H9 (cell line): ENCODE measurements around the gene THPO. TPM values are rescaled to one million over a fixed set of nuclear protein-coding genes. Genes with fewer than 3 reads are reported as not detected.

Experiments
- DNase-seq: peaks from one replicate; pipeline ENCODE4 v3.0.0-alpha.2; 2017
- H2AFZ ChIP-seq: one replicate; pipeline ENCODE4 v1.6.1; 2013; ENCODE audit warnings: mild to moderate bottlenecking, low read length, control low read depth, moderate library complexity
- H2AK5ac ChIP-seq: 2 replicates; pipeline ENCODE4 v1.6.1; 2013; ENCODE audit warnings: low read length, control low read depth, mixed read lengths; ENCODE audit not compliant: insufficient read length
- H2BK120ac ChIP-seq: one replicate; pipeline ENCODE4 v1.6.1; 2013; ENCODE audit warnings: low read depth, mild to moderate bottlenecking, low read length, control low read depth, inconsistent platforms; ENCODE audit not compliant: poor library complexity, severe bottlenecking
- H2BK12ac ChIP-seq: 2 replicates; pipeline ENCODE4 v1.6.1; 2013; ENCODE audit warnings: low read length, control low read depth, mixed read lengths, low read depth; ENCODE audit not compliant: insufficient read length
- H2BK15ac ChIP-seq: 2 replicates; pipeline ENCODE4 v1.6.1; 2013; ENCODE audit warnings: low read depth, low read length, control low read depth
- H2BK20ac ChIP-seq: one replicate; pipeline ENCODE4 v1.6.1; 2013; ENCODE audit warnings: low read depth, mild to moderate bottlenecking, low read length, control low read depth, inconsistent platforms; ENCODE audit not compliant: poor library complexity, severe bottlenecking
- H2BK5ac ChIP-seq: 2 replicates; pipeline ENCODE4 v1.6.1; 2013; ENCODE audit warnings: low read length, control low read depth, mixed read lengths; ENCODE audit not compliant: insufficient read length
- H3K14ac ChIP-seq: 2 replicates; pipeline ENCODE4 v1.6.1; 2013; ENCODE audit warnings: low read length, control low read depth; ENCODE audit not compliant: insufficient read depth
- H3K18ac ChIP-seq: 2 replicates; pipeline ENCODE4 v1.6.1; 2013; ENCODE audit warnings: low read depth, mild to moderate bottlenecking, mixed read lengths, low read length, control low read depth; ENCODE audit not compliant: insufficient read length
- H3K23ac ChIP-seq: 2 replicates; pipeline ENCODE4 v1.6.1; 2013; ENCODE audit warnings: low read length, control low read depth, mixed read lengths, low read depth; ENCODE audit not compliant: insufficient read length
- H3K23me2 ChIP-seq: 2 replicates; pipeline ENCODE4 v1.6.1; 2013; ENCODE audit warnings: low read depth, mild to moderate bottlenecking, mixed read lengths, low read length, control low read depth; ENCODE audit not compliant: insufficient read length, poor library complexity, severe bottlenecking
- H3K27ac ChIP-seq: 2 replicates; pipeline ENCODE4 v1.5.1; 2013; ENCODE audit warnings: low read length, control low read depth, mixed read lengths, low read depth; ENCODE audit not compliant: insufficient read length
- H3K27me3 ChIP-seq: 2 replicates; pipeline ENCODE4 v1.6.1; 2013; ENCODE audit warnings: low read length, control low read depth, inconsistent platforms; ENCODE audit not compliant: insufficient read depth
- H3K4ac ChIP-seq: 2 replicates; pipeline ENCODE4 v1.6.1; 2013; ENCODE audit warnings: low read depth, mild to moderate bottlenecking, control low read depth, inconsistent platforms, low read length, moderate library complexity
- H3K4me1 ChIP-seq: 2 replicates; pipeline ENCODE4 v1.6.1; 2013; ENCODE audit warnings: low read length, control low read depth, inconsistent platforms; ENCODE audit not compliant: insufficient read depth
- H3K4me2 ChIP-seq: 2 replicates; pipeline ENCODE4 v1.6.1; 2013; ENCODE audit warnings: low read length, control low read depth, mixed read lengths; ENCODE audit not compliant: insufficient read length, insufficient read depth
- H3K56ac ChIP-seq: 2 replicates; pipeline ENCODE4 v1.6.1; 2013; ENCODE audit warnings: low read depth, mild to moderate bottlenecking, mixed read lengths, low read length, control low read depth; ENCODE audit not compliant: insufficient read length
- H3K79me1 ChIP-seq: 2 replicates; pipeline ENCODE4 v1.6.1; 2013; ENCODE audit warnings: low read depth, mild to moderate bottlenecking, moderate library complexity, low read length, control low read depth, inconsistent platforms; ENCODE audit not compliant: insufficient read depth, poor library complexity, severe bottlenecking
- H3K79me2 ChIP-seq: 2 replicates; pipeline ENCODE4 v1.6.1; 2013; ENCODE audit warnings: low read length, control low read depth, inconsistent platforms; ENCODE audit not compliant: insufficient read depth
- H3K9ac ChIP-seq: 2 replicates; pipeline ENCODE4 v1.6.1; 2013; ENCODE audit warnings: low read length, control low read depth, mixed read lengths; ENCODE audit not compliant: insufficient read length; ENCODE audit errors: extremely low read depth
- H3K9me3 ChIP-seq: one replicate; pipeline ENCODE4 v1.6.1; 2013; ENCODE audit warnings: low read depth, low read length, inconsistent platforms; ENCODE audit not compliant: control insufficient read depth
- H3T11ph ChIP-seq: one replicate; pipeline ENCODE4 v1.6.1; 2013; ENCODE audit warnings: mild to moderate bottlenecking, low read length, control low read depth, inconsistent platforms
- H4K20me1 ChIP-seq: one replicate; pipeline ENCODE4 v1.6.1; 2013; ENCODE audit not compliant: control insufficient read depth, insufficient read length, insufficient read depth
- H4K5ac ChIP-seq: 2 replicates; pipeline ENCODE4 v1.6.1; 2013; ENCODE audit warnings: low read depth, mild to moderate bottlenecking, mixed read lengths, low read length, control low read depth; ENCODE audit not compliant: insufficient read length
- H4K8ac ChIP-seq: replicated peaks from 2 replicates; pipeline ENCODE4 v1.6.1; 2013; ENCODE audit warnings: low read length, control low read depth, mixed read lengths, low read depth; ENCODE audit not compliant: insufficient read length
- H4K91ac ChIP-seq: 2 replicates; pipeline ENCODE4 v1.6.1; 2013; ENCODE audit warnings: low read depth, mild to moderate bottlenecking, moderate library complexity, mixed read lengths, low read length, control low read depth; ENCODE audit not compliant: insufficient read length
- H3K27ac Mint-ChIP-seq, 3 experiments: 2 replicates in 2 of 3; 3 replicates in 1 of 3; pipeline ENCODE4 v1.8.0; 2020 to 2021; ENCODE audit warnings: mixed read lengths in 3 of 3, mild to moderate bottlenecking in 1 of 3, moderate library complexity in 1 of 3
- H3K27me3 Mint-ChIP-seq: 2 replicates; pipeline ENCODE4 v1.8.0; 2021; ENCODE audit warnings: low read depth, mild to moderate bottlenecking, moderate library complexity, mixed read lengths
- H3K36me3 Mint-ChIP-seq, 3 experiments: 2 replicates in 2 of 3; 3 replicates in 1 of 3; pipeline ENCODE4 v1.8.0; 2020 to 2021; ENCODE audit warnings: low read depth in 3 of 3, mixed read lengths in 3 of 3; ENCODE audit not compliant: insufficient read depth in 1 of 3
- H3K4me1 Mint-ChIP-seq, 2 experiments: 2 replicates each; pipeline ENCODE4 v1.8.0; 2020; ENCODE audit warnings: mixed read lengths in 2 of 2
- H3K4me3 Mint-ChIP-seq, 2 experiments: 2 replicates in 1 of 2; 3 replicates in 1 of 2; pipeline ENCODE4 v1.8.0; 2020 to 2021; ENCODE audit warnings: mild to moderate bottlenecking in 2 of 2, mixed read lengths in 2 of 2, moderate library complexity in 1 of 2
- H3K9me3 Mint-ChIP-seq, 2 experiments: 2 replicates in 1 of 2; 3 replicates in 1 of 2; pipeline ENCODE4 v1.8.0; 2020; ENCODE audit warnings: mild to moderate bottlenecking in 2 of 2, mixed read lengths in 2 of 2, moderate library complexity in 1 of 2
- CTCF ChIP-seq: fragments of 200-600 bp; sonication (generic); conservative IDR thresholded peaks from 3 replicates; pipeline ENCODE4 v1.8.0; 2021; ENCODE audit warnings: antibody characterized with exemption, mild to moderate bottlenecking
- whole genome bisulfite sequencing: extraction: QIAGEN DNeasy Blood & Tissue Kit; methylation state at CpG from one replicate; pipeline ENCODE4 v1.1.7; 2013; ENCODE audit warnings: missing lambda C conversion rate, low lambda C conversion rate, mixed read lengths; ENCODE audit not compliant: insufficient read length; ENCODE audit errors: extremely low coverage; 5-methylcytosine and 5-hydroxymethylcytosine counted together
- total RNA-seq: library from RNA; stranded (reverse); gene quantifications from 2 replicates; pipeline ENCODE4 v1.2.1, GENCODE V29; 2021

The THPO gene
- total RNA-seq, 1 experiment from 2014 or later: 0.85 TPM

GRCh38 chr3:184339001-184339400, 39.0 kb downstream of the THPO start:
- no peaks in the 10 kb centered on the region; the same call in 1 of the 2 replicates for H3K27me3 Mint-ChIP-seq
- H3K27me3 ChIP-seq: no peaks in the 10 kb centered on the region
- H3K79me2 ChIP-seq: no peaks in the 10 kb centered on the region
- peaks cover 4% of the 10 kb centered on the region for H4K20me1 ChIP-seq
- no peak overlapping the region for H2BK15ac ChIP-seq
- H3K4me1 ChIP-seq: no peaks in the 10 kb centered on the region
- H3K27ac Mint-ChIP-seq: peak overlapping the region in 2 of 3 experiments; percentile 79 to 91; a peak in 3 of 7 replicates
- no peak for TF ChIP-seq CTCF
- no peak overlapping the region for H3T11ph ChIP-seq
- H3K23me2 ChIP-seq: peaks cover 10% of the 10 kb centered on the region
- no peak overlapping the region for H2BK5ac ChIP-seq
- no peak overlapping the region for H2BK20ac ChIP-seq
- H3K4me2 ChIP-seq: no peak overlapping the region
- H3K36me3 Mint-ChIP-seq: peaks cover 15 to 40% (median 23%) of the 10 kb centered on the region in 3 experiments
- no peak overlapping the region for H3K4ac ChIP-seq
- no peak for DNase-seq
- no peak overlapping the region for H2BK12ac ChIP-seq
- H4K8ac ChIP-seq: no peak overlapping the region
- H2AFZ ChIP-seq: no peak overlapping the region
- H4K91ac ChIP-seq: no peak overlapping the region
- H3K4me3 Mint-ChIP-seq: peak overlapping the region in 1 of 2 experiments; percentile 66; a peak in 2 of 5 replicates
- no peak overlapping the region for H3K23ac ChIP-seq
- no peak overlapping the region for H3K56ac ChIP-seq
- H2AK5ac ChIP-seq: no peak overlapping the region
- H4K5ac ChIP-seq: no peak overlapping the region
- H3K4me1 Mint-ChIP-seq: peaks cover 34% of the 10 kb centered on the region in 2 experiments
- peak overlapping the region; percentile 18; the same call in 1 of the 2 replicates for H3K14ac ChIP-seq
- no peaks in the 10 kb centered on the region for H3K9me3 ChIP-seq
- no peaks in the 10 kb centered on the region; a peak in 1 of 5 replicates for H3K9me3 Mint-ChIP-seq
- H3K27ac ChIP-seq: no peak overlapping the region
- H3K79me1 ChIP-seq: no peaks in the 10 kb centered on the region
- no CpG with 5 or more reads among the region's 8 CpGs for WGBS
- peak overlapping the region; percentile 75 for H3K18ac ChIP-seq
- H3K9ac ChIP-seq: no peak overlapping the region
- no peak overlapping the region for H2BK120ac ChIP-seq
